Cardiac muscle cell (in vitro differentiated cells and primary cell): ENCODE data around the gene TCERG1. TPM values are rescaled to one million over a fixed set of nuclear protein-coding genes. Genes with fewer than 3 reads are reported as not detected.

ENCODE experiments used
- DNase-seq, 2 donors: peaks; one replicate each; pipeline versions ENCODE4 v3.0.0 to v3.0.0-alpha.2; 2010 to 2017; ENCODE audit warnings: low read depth in 1 of 2, low spot score in 1 of 2
- H3K27ac ChIP-seq: fragments of 200-600 bp; sonication (generic); 2 replicates; pipeline ENCODE4 v1.5.1; 2016
- H3K27me3 ChIP-seq: fragments of 200-600 bp; sonication (generic); 2 replicates; pipeline ENCODE4 v1.6.0; 2016; ENCODE audit warnings: control low read depth
- H3K36me3 ChIP-seq: fragments of 200-600 bp; sonication (generic); 2 replicates; pipeline ENCODE4 v1.5.1; 2016; ENCODE audit warnings: control low read depth
- H3K4me1 ChIP-seq: fragments of 200-600 bp; sonication (generic); 2 replicates; pipeline ENCODE4 v1.8.1; 2017; ENCODE audit warnings: low read depth, mild to moderate bottlenecking, mixed run types
- H3K4me3 ChIP-seq: fragments of 200-600 bp; sonication (generic); 2 replicates; pipeline ENCODE4 v1.5.1; 2016; ENCODE audit warnings: mild to moderate bottlenecking
- H3K9me3 ChIP-seq: fragments of 200-600 bp; sonication (generic); 2 replicates; pipeline ENCODE4 v1.5.1; 2017; ENCODE audit warnings: low read depth, mild to moderate bottlenecking, control low read depth
- CTCF ChIP-seq: IDR thresholded peaks from 2 replicates; pipeline ENCODE4 v1.5.1; 2012; ENCODE audit warnings: low read depth, mild to moderate bottlenecking, low read length
- polyA plus RNA-seq: library from polyadenylated mRNA; unstranded; fragments of >200 nt; fragmentation: Nextera tagmentation; extraction: Ambion mirVana; gene quantifications from 2 replicates; pipeline ENCODE4 v1.2.1, GENCODE V29; 2016
- total RNA-seq: library from RNA; depleted of rRNA; stranded (reverse); fragments of >200 nt; gene quantifications from 2 replicates; pipeline ENCODE4 v1.2.3, GENCODE V29; 2016

TCERG1 gene
- total and polyA plus RNA-seq, 2 experiments from 2014 or later = 80.8 to 122 TPM

GRCh38 chr5:146402949-146403348 is 44.2 kb upstream of the TCERG1 start:
- no peak overlapping the region for H3K4me3 ChIP-seq
- H3K36me3 ChIP-seq = no peaks in the 10 kb centered on the region
- no peak for DNase-seq
- no peaks in the 10 kb centered on the region for H3K4me1 ChIP-seq
- peaks cover 7% of the 10 kb centered on the region for H3K27me3 ChIP-seq
- H3K9me3 ChIP-seq = no peaks in the 10 kb centered on the region
- no peak overlapping the region for H3K27ac ChIP-seq
- TF ChIP-seq CTCF = no peak

GRCh38 chr5:146409054-146409671 is 38.0 kb upstream of the TCERG1 start:
- no peaks in the 10 kb centered on the region for H3K27me3 ChIP-seq
- peak in 1 of 2 donors; percentile 18 for DNase-seq
- no peak overlapping the region for H3K4me3 ChIP-seq
- no peak for TF ChIP-seq CTCF
- H3K4me1 ChIP-seq = no peaks in the 10 kb centered on the region
- no peak overlapping the region for H3K27ac ChIP-seq
- no peaks in the 10 kb centered on the region for H3K36me3 ChIP-seq
- H3K9me3 ChIP-seq = no peaks in the 10 kb centered on the region

- H3K9me3 ChIP-seq = no peaks in the 10 kb centered on the region
- H3K4me1 ChIP-seq = no peaks in the 10 kb centered on the region
- no peak overlapping the region for H3K4me3 ChIP-seq
- H3K36me3 ChIP-seq = no peaks in the 10 kb centered on the region
- no peak overlapping the region for H3K27ac ChIP-seq
- no peak for TF ChIP-seq CTCF
- H3K27me3 ChIP-seq = no peaks in the 10 kb centered on the region
- DNase-seq = no peak
Measured at GRCh38 chr5:146410272-146410671, 36.9 kb upstream of the TCERG1 start.

GRCh38 chr5:146419696-146420095 is 27.4 kb upstream of the TCERG1 start:
- no peak for TF ChIP-seq CTCF
- Histone ChIP-seq H3K27ac (no peak overlapping the region), H3K4me3 (no peak overlapping the region), H3K27me3 (peaks cover 7% of the 10 kb centered on the region), H3K4me1 (no peaks in the 10 kb centered on the region), H3K36me3 (no peaks in the 10 kb centered on the region), H3K9me3 (no peaks in the 10 kb centered on the region)
- DNase-seq = no peak

GRCh38 chr5:146425023-146425422 is 22.1 kb upstream of the TCERG1 start:
- H3K27me3 ChIP-seq = peaks cover 17% of the 10 kb centered on the region
- H3K4me3 ChIP-seq = no peak overlapping the region
- no peaks in the 10 kb centered on the region for H3K36me3 ChIP-seq
- no peak for TF ChIP-seq CTCF
- no peak overlapping the region for H3K27ac ChIP-seq
- H3K9me3 ChIP-seq = no peaks in the 10 kb centered on the region
- no peaks in the 10 kb centered on the region for H3K4me1 ChIP-seq
- DNase-seq = no peak
